ENCODE results near the gene SUPT3H.

SUPT3H gene

GRCh38 chr6:44989391-44989790 is 388.3 kb downstream of the SUPT3H start:
- TF ChIP-seq CTCF (IDR thresholded peaks at IDR 0.05; ENCODE audit: low read depth, low read length): no peak
- H3K9me3 ChIP-seq (ENCODE audit: severe bottlenecking): no peaks in the 10 kb centered on the region
- no peak overlapping the region for H3K4me3 ChIP-seq (ENCODE audit: low read depth, low read length)
- H3K36me3 ChIP-seq: no peaks in the 10 kb centered on the region
- H3K27ac ChIP-seq: no peak overlapping the region
- no peaks in the 10 kb centered on the region for H3K27me3 ChIP-seq (ENCODE audit: insufficient read depth, low read depth, severe bottlenecking)
- no peak for DNase-seq

DNA sequence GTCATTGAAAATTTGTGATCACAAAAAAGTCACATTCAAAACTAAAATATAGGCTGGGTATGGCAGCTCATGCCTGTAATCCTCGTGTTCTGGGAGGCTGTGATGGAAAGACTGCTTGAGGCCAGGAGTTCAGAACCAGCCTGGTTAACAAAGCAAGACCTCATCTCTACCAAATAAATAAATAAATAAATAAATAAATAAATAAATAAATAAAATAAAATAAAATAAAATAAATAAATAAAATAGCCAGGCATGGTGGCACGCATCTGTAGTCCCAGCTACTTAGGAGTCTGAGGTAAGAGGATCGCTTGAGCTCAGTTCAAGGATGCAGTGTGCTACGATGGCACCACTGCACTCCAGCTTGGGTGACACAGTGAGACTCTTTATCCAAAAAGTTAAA is 392.7 kb downstream of the SUPT3H start:
- no peak for TF ChIP-seq CTCF (IDR thresholded peaks at IDR 0.05; ENCODE audit: low read depth, low read length)
- Histone ChIP-seq H3K27ac (no peak overlapping the region), H3K4me3 (ENCODE audit: low read depth, low read length) (no peak overlapping the region), H3K27me3 (ENCODE audit: insufficient read depth, low read depth, severe bottlenecking) (no peaks in the 10 kb centered on the region), H3K36me3 (no peaks in the 10 kb centered on the region), H3K9me3 (ENCODE audit: severe bottlenecking) (no peaks in the 10 kb centered on the region)
- DNase-seq: no peak

DNA sequence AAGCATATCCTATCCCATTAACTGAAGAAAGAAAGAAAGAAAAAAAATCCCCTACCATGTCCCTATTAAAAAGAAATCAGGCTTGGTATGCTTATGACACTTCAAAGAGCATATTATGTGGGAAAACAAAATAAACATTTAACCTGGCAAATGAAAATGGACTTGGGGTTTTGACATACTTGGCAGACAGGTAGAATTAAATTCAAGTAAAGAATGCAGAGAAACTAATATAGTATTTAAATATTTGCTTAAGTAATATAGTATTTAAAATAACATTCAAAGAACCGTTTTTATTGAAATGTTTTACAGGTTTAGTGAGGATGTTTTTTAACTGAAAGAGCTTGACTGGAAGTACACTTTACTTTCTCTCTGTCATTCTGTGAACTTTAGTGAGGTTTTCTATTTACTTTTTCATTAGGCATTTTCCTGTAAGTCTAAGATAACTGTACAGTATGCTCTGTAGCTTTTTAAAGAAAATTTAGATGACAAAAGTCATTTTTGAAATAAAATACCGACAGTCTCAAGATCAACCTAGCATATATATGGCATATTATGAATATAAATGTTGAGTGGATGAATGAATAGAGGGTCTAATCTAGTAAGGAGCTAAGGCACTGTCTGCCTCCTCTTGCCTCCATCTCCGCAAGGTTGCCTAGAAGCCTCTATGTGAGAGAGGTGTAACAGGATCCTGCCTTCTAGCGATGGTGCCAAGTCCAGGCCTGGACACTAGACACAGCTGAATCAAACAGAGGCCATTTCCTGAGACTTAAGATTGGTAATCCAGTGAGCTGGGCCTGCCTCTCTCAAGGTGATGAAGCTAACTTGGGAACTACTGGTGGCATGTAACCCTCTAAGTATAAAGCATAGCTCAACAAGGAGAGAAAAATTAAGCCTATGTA is 394.0 kb downstream of the SUPT3H start:
- TF ChIP-seq CTCF (IDR thresholded peaks at IDR 0.05; ENCODE audit: low read depth, low read length): no peak
- no peak overlapping the region for H3K4me3 ChIP-seq (ENCODE audit: low read depth, low read length)

GRCh38 chr6:44980841-44981240 is 396.9 kb downstream of the SUPT3H start:
- no peak for TF ChIP-seq CTCF (IDR thresholded peaks at IDR 0.05; ENCODE audit: low read depth, low read length)
- Histone ChIP-seq H3K4me3 (ENCODE audit: low read depth, low read length) (no peak overlapping the region), H3K9me3 (ENCODE audit: severe bottlenecking) (no peaks in the 10 kb centered on the region), H3K27me3 (ENCODE audit: insufficient read depth, low read depth, severe bottlenecking) (no peaks in the 10 kb centered on the region), H3K27ac (no peak overlapping the region), H3K36me3 (no peaks in the 10 kb centered on the region)
- peak; percentile 33 for DNase-seq

More for the DNA sequence above, 394.0 kb downstream of the SUPT3H start:
- Histone ChIP-seq H3K9me3 (ENCODE audit: severe bottlenecking) (no peaks in the 10 kb centered on the region), H3K27ac (no peak overlapping the region), H3K27me3 (ENCODE audit: insufficient read depth, low read depth, severe bottlenecking) (no peaks in the 10 kb centered on the region), H3K36me3 (no peaks in the 10 kb centered on the region)
- DNase-seq: no peak

GRCh38 chr6:44976677-44977641 is 400.8 kb downstream of the SUPT3H start:
- Histone ChIP-seq H3K4me3 (ENCODE audit: low read depth, low read length) (no peak overlapping the region), H3K27me3 (ENCODE audit: insufficient read depth, low read depth, severe bottlenecking) (no peaks in the 10 kb centered on the region), H3K36me3 (no peaks in the 10 kb centered on the region; the same call in 1 of the 2 replicates), H3K27ac (no peak overlapping the region), H3K9me3 (ENCODE audit: severe bottlenecking) (peaks cover 9% of the 10 kb centered on the region)
- no peak for DNase-seq
- TF ChIP-seq CTCF (IDR thresholded peaks at IDR 0.05; ENCODE audit: low read depth, low read length): no peak

Measured in WERI-Rb-1 (cell line).